HCT116 (cell line): ENCODE measurements around the gene TMEM120A. TPM values are rescaled to one million over a fixed set of nuclear protein-coding genes. Genes with fewer than 3 reads are reported as not detected.
"Not testable (repeated sequence)": the region's sequence is repeated elsewhere in the genome, so short reads cannot be mapped to it uniquely, and the experiment has no call there.

Experiments used
- ATAC-seq: fragments of 200-7000 bp; cut with Tn5 transposase; 2 replicates; pipeline ENCODE4 v1.9.1; 2020; ENCODE audit warnings: mild to moderate bottlenecking, moderate library complexity
- BruUV-seq: library from RNA; stranded (reverse); fragments of 400-500 nt; replicated peaks from 2 replicates; lab custom pipeline; 2021; lab: Mats Ljungman, UMichigan
- CTCF ChIA-PET: fragments of 300-600 bp; sonication (Branson Sonifier 250); formaldehyde crosslinking; loops from one replicate; lab custom pipeline; 2021; ENCODE audit warnings: antibody characterized with exemption; lab: Charles Lee
- POLR2A ChIA-PET: fragments of 300-600, 350-600 bp; sonication (Branson Sonifier 250); formaldehyde crosslinking; loops from one replicate; lab custom pipeline; 2021; ENCODE audit warnings: antibody characterized with exemption; lab: Charles Lee
- RAD21 ChIA-PET, 2 experiments: fragments of 300-600 bp; sonication (Branson Sonifier 250); formaldehyde crosslinking; loops; one replicate each; lab custom pipeline; 2023; ENCODE audit warnings: low total read pairs in 2 of 2; ENCODE audit not compliant: uncharacterized antibody in 2 of 2, unreplicated experiment in 2 of 2, low non-redundant PET in 1 of 2; lab: Charles Lee
- DNase-seq: peaks from one replicate; pipeline ENCODE4 v3.0.0-alpha.2; 2010; ENCODE audit warnings: low read depth, low spot score
- H2AFZ ChIP-seq: fragments of 200-600 bp; shearing (Covaris generic), sonication (generic); 2 replicates; pipeline ENCODE4 v1.6.1; 2017; ENCODE audit warnings: low read depth, mixed run types, mixed read lengths, antibody characterized with exemption, low read length; ENCODE audit not compliant: poor library complexity, severe bottlenecking
- H3K27ac ChIP-seq: 2 replicates; pipeline ENCODE4 v1.5.1; 2012; ENCODE audit warnings: low read depth, low read length
- H3K27me3 ChIP-seq: fragments of 200-600 bp; sonication (generic); 2 replicates; pipeline ENCODE4 v1.6.1; 2016; ENCODE audit warnings: mixed run types, low read length, mixed read lengths; ENCODE audit not compliant: insufficient read depth
- H3K36me3 ChIP-seq, 2 experiments: fragments of 200-500 bp in 1 of 2; fragments of 200-600 bp in 1 of 2; sonication (Bioruptor generic) in 1 of 2; sonication (generic) in 1 of 2; 2 replicates each; pipeline versions ENCODE4 v1.5.1 to v1.6.1; 2014 to 2016; ENCODE audit warnings: low read length in 2 of 2, inconsistent platforms in 1 of 2, mixed read lengths in 1 of 2, mixed run types in 1 of 2; ENCODE audit not compliant: insufficient read depth in 2 of 2, control insufficient read depth in 1 of 2
- H3K4me1 ChIP-seq, 2 experiments: fragments of 200-600 bp in 1 of 2; sonication (generic) in 1 of 2; 2 replicates each; pipeline versions ENCODE4 v1.5.1 to v1.6.1; 2012 to 2017; ENCODE audit warnings: low read length in 2 of 2, inconsistent platforms in 1 of 2, mild to moderate bottlenecking in 1 of 2, mixed read lengths in 1 of 2, mixed run types in 1 of 2, moderate library complexity in 1 of 2; ENCODE audit not compliant: insufficient read depth in 2 of 2, control insufficient read depth in 1 of 2
- H3K4me2 ChIP-seq: fragments of 200-600 bp; sonication (generic); 2 replicates; pipeline ENCODE4 v1.6.1; 2017; ENCODE audit warnings: mixed run types, low read length, mixed read lengths
- H3K4me3 ChIP-seq, 2 experiments: fragments of 200-600 bp in 1 of 2; sonication (generic) in 1 of 2; replicated peaks in 1 of 2; 2 replicates each; pipeline ENCODE4 v1.5.1; 2011 to 2016; ENCODE audit warnings: low read length in 2 of 2, control low read depth in 1 of 2, low read depth in 1 of 2, mild to moderate bottlenecking in 1 of 2, mixed read lengths in 1 of 2, mixed run types in 1 of 2
- H3K79me2 ChIP-seq: fragments of 200-600 bp; sonication (generic); 2 replicates; pipeline ENCODE4 v1.6.1; 2017; ENCODE audit warnings: mild to moderate bottlenecking, mixed run types, low read length, moderate library complexity, mixed read lengths; ENCODE audit not compliant: insufficient read depth
- H3K9ac ChIP-seq: fragments of 200-600 bp; sonication (generic); 2 replicates; pipeline ENCODE4 v1.6.1; 2016; ENCODE audit warnings: low read length, mixed read lengths
- H3K9me2 ChIP-seq: fragments of 200-600 bp; sonication (generic), shearing (Covaris generic); 2 replicates; pipeline ENCODE4 v1.6.1; 2017; ENCODE audit warnings: mixed run types, mild to moderate bottlenecking, moderate library complexity; ENCODE audit not compliant: insufficient read depth
- H3K9me3 ChIP-seq, 2 experiments: fragments of 200-500 bp in 1 of 2; fragments of 200-600 bp in 1 of 2; sonication (Bioruptor generic) in 1 of 2; sonication (generic) in 1 of 2; 2 replicates each; pipeline ENCODE4 v1.6.1; 2014 to 2017; ENCODE audit warnings: low read length in 2 of 2, mixed read lengths in 2 of 2, inconsistent platforms in 1 of 2, low read depth in 1 of 2, mild to moderate bottlenecking in 1 of 2, mixed run types in 1 of 2, moderate library complexity in 1 of 2; ENCODE audit not compliant: control insufficient read depth in 1 of 2, insufficient read depth in 1 of 2
- H4K20me1 ChIP-seq: fragments of 200-600 bp; sonication (generic), shearing (Covaris generic); 2 replicates; pipeline ENCODE4 v1.6.1; 2017; ENCODE audit warnings: mixed run types, mild to moderate bottlenecking, moderate library complexity; ENCODE audit not compliant: insufficient read depth
- CTCF ChIP-seq, 3 experiments: fragments of 200-600 bp in 1 of 3; sonication (generic) in 1 of 3; IDR thresholded peaks in 2 of 3; conservative IDR thresholded peaks in 1 of 3; 2 replicates each; pipeline ENCODE4 v1.5.1; 2012 to 2017; ENCODE audit warnings: low read depth in 2 of 3, low read length in 2 of 3, antibody characterized with exemption in 1 of 3, borderline replicate concordance in 1 of 3, control low read depth in 1 of 3, mild to moderate bottlenecking in 1 of 3, mixed read lengths in 1 of 3, mixed run types in 1 of 3, moderate library complexity in 1 of 3; ENCODE audit not compliant: insufficient read depth in 1 of 3
- MAX ChIP-seq: IDR thresholded peaks from 2 replicates; pipeline ENCODE4 v1.6.1; 2012
- RAD21 ChIP-seq: IDR thresholded peaks from 2 replicates; pipeline ENCODE4 v1.6.1; 2012; ENCODE audit warnings: low read depth, mild to moderate bottlenecking
- YY1 ChIP-seq: IDR thresholded peaks from 2 replicates; pipeline ENCODE4 v1.6.1; 2011; ENCODE audit warnings: low read length, low read depth, moderate library complexity, mild to moderate bottlenecking; ENCODE audit not compliant: insufficient replicate concordance; ENCODE audit errors: extremely low read depth
- intact Hi-C: fragments of 100-400 bp; cut with micrococcal nuclease; formaldehyde crosslinking; loops from 2 replicates; pipeline ENCODE4 v1.10.0; 2022
- total RNA-seq: library from RNA; stranded (reverse); gene quantifications from one replicate; pipeline ENCODE4 v1.2.1, GENCODE V29; 2021; ENCODE audit not compliant: unreplicated experiment

TMEM120A gene
- total RNA-seq, 1 experiment from 2014 or later, result 25.9 TPM

- TF ChIP-seq MAX, result no peak
- TF ChIP-seq CTCF (IDR thresholded peaks at IDR 0.05 in 2 of 3, conservative IDR thresholded peaks at IDR 0.05 in 1 of 3; ENCODE audit: borderline replicate concordance in 1 of 3, insufficient read depth in 1 of 3, low read depth in 2 of 3, low read length in 2 of 3), result peak; percentile 86 to 97 (median 90)
- TF ChIP-seq YY1, result peak; percentile 19
- peak; percentile 97 for TF ChIP-seq RAD21
These were observed 25.8 kb upstream of the TMEM120A start for GRCh38 chr7:76020031-76020714.

GRCh38 chr7:76018520-76018919 is 24.1 kb upstream of the TMEM120A start:
- BruUV-seq, H3K9me2 ChIP-seq, H3K4me3 ChIP-seq, CTCF ChIA-PET, H3K4me1 ChIP-seq, H4K20me1 ChIP-seq, H3K27ac ChIP-seq, H2AFZ ChIP-seq, H3K9ac ChIP-seq, H3K79me2 ChIP-seq, DNase-seq, POLR2A ChIA-PET, H3K4me2 ChIP-seq, H3K9me3 ChIP-seq, H3K27me3 ChIP-seq, ATAC-seq, H3K36me3 ChIP-seq, intact Hi-C loops: not testable (repeated sequence)
- RAD21 ChIA-PET, result interaction anchor here in 1 of 2 experiments (2.2 kb wide), 1 partner anchor 152 kb away, joined by 16 read pairs; no protein-coding TSS in a partner anchor

More at GRCh38 chr7:76020031-76020714, 25.8 kb upstream of the TMEM120A start:
- ChIA-PET RAD21 (interaction anchor here (0.6 to 2.3 kb wide), 6 partner anchors 82 to 973 kb away, joined by 3 to 22 read pairs (median 6); no protein-coding TSS in a partner anchor), CTCF (interaction anchor here (0.6 to 3.9 kb wide), 16 partner anchors 9 to 294 kb away, joined by 3 to 72 read pairs (median 4); no protein-coding TSS in a partner anchor), POLR2A (interaction anchor here (0.6 to 1.5 kb wide), 3 partner anchors 154 to 243 kb away, joined by 3 to 4 read pairs (median 4); no protein-coding TSS in a partner anchor)
- Histone ChIP-seq H3K4me2 (no peak overlapping the region), H3K36me3 (0 out of 4 replicates have a peak, but pooled peaks cover 0 to 2% of the 10 kb centered on the region in 2 experiments), H3K27ac (no peak overlapping the region), H3K4me3 (no peak overlapping the region), H3K9me2 (no peaks in the 10 kb centered on the region), H4K20me1 (no peaks in the 10 kb centered on the region), H3K4me1 (no peaks in the 10 kb centered on the region), H3K79me2 (no peaks in the 10 kb centered on the region), H3K27me3 (no peaks in the 10 kb centered on the region), H3K9me3 (no peaks in the 10 kb centered on the region), H2AFZ (no peak overlapping the region), H3K9ac (no peak overlapping the region)
- intact Hi-C loops, result loop anchor here (1.0 to 10.0 kb wide), 2 partner anchors 154 to 255 kb away; no protein-coding TSS in a partner anchor
- ATAC-seq (peak; percentile 93), DNase-seq (peak; percentile 47)
- no TSS peak for BruUV-seq
